Erythroblast (primary cell): ENCODE results near the gene FZD10.

Experiments used
- DNase-seq, 2 experiments: peaks; one replicate each; lab custom pipeline; 2025; lab: John Stamatoyannopoulos, UW
- GATA1 ChIP-seq: IDR thresholded peaks from 2 replicates; pipeline ENCODE4 v1.6.1; 2011; ENCODE audit warnings: low read depth, mild to moderate bottlenecking, control low read depth, low read length, moderate library complexity
- POLR2A ChIP-seq: IDR thresholded peaks from 2 replicates; pipeline ENCODE4 v1.6.1; 2011; ENCODE audit warnings: mild to moderate bottlenecking, low read length

FZD10 gene

DNA sequence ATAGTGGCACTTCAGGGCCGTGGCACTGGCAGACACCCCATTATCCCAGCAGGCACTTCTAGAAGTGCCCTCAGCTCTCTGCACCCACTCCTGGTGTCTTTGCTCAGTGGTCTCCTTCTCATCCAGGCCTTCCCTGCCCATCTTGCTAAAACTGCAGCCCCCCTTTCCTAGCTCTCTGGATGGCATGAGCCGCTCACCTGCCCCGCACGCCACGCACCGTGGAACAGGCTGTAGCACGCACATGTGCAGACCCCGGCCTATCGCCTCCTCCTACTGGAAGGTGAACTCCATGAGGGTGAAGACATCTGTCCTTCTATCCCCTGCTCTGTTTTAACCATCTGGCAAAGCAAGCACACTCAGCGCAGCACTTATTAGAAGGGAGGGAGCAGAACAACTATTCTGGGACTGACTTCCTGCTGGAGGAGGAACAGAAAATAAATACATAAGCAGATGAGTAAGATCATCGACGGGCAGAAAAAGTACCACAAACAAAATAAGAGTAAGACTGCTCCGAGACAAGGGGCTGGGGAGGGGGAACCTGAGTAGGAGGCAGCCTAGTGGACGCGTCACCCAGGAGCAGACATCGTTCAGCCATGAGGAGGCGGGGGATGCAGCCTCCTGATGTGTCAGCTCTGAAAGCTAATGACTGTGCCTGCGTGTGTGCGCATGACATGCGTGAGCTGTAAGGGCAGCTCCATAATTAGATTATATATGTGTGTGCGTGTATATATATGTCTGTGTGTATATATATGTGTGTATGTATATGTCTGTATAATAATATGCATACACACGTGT, 7.8 kb upstream of the FZD10 start:
- TF ChIP-seq GATA1 (no peak), POLR2A (no peak)
- no peak for DNase-seq

GRCh38 chr12:130155416-130156073, 6.7 kb upstream of the FZD10 start:
- no peak for TF ChIP-seq POLR2A
- TF ChIP-seq GATA1, result no peak
- no peak for DNase-seq

GRCh38 chr12:130156652-130157275, 5.5 kb upstream of the FZD10 start:
- DNase-seq, result no peak
- TF ChIP-seq GATA1 (no peak), POLR2A (no peak)

GRCh38 chr12:130157998-130158753, 4.1 kb upstream of the FZD10 start:
- TF ChIP-seq POLR2A, result no peak
- TF ChIP-seq GATA1, result no peak

GRCh38 chr12:130158754-130159059, 3.6 kb upstream of the FZD10 start:
- TF ChIP-seq POLR2A (no peak), GATA1 (no peak)
- no peak for DNase-seq

More at GRCh38 chr12:130157998-130158753, 4.1 kb upstream of the FZD10 start:
- DNase-seq, result no peak

GRCh38 chr12:130160306-130160705, 2.0 kb upstream of the FZD10 start:
- no peak for DNase-seq
- TF ChIP-seq GATA1 (no peak), POLR2A (no peak)

DNA sequence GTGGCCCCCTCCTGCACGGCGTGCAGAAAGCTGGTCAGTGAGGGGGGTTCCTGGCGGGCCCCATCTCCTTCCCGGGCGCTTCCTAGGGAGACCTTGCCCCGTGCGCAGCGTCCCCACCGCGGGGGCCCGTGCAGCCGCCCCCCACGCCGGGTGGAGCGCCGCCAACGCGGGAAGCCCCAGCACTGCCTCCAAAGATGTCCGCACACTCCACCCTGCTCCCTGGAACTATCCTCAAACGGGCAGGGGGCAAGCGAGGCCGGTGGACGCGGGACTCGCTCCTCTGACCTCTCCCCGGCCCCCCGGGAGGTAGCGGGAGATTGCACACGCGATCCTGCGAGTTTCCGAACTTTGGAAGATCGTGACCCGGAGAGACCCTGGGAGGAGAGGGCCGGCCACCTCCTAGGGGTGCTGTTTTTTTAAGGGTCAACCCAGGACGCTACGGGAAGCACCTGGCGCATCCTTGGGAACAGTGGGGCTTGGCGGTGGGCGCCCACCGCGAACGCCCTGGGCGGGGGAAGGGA, 1.5 kb upstream of the FZD10 start:
- no peak for DNase-seq
- TF ChIP-seq POLR2A, result no peak
- no peak for TF ChIP-seq GATA1

DNA sequence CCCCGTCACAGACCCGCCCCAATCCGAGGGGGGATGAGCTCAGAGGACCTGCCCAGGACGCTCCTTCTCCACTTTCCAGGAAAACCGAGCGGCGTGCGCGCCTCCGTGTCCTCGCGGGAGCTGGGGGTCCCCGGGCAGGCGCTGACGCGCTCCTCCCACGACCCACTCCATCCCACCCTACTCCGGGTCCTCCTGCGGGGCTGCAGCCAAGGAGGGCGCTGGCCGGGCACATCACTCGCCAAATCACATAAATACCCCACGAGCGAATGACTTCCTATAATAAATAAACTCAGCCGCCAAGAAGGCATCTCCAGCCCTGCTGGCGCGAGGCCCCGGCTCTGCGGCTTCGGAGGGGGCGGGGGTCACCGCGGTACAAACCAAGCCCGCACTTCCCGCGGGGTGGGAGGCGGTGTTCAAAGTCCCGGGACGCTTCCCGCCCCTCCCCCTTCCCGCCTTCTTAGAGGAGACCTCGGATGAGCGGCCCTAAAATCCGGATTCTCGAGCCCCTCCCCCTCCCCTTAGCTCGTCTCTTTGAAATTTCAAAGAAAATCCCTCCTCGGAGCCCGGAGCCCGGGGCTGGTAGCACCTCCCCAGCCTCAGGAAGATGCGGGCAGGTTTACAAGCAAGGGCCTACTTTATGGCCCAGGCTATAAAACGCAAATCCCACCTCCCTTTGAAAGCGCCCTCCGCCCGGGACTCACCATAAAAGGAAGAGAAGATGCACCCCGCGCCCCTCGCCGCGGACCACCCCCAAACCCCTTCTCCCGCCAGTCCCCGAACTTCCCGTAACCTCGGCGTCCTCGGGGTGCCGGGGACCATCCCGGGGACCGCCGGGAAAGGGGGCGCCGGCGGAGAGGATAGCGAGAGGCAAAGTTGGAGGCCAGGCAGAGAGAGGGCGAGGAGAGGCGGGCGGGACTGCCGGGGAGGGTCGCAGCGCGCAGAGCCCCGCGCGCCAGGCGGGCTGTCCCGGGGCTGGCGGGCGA, 712 bp upstream of the FZD10 start:
- DNase-seq, result no peak
- no peak for TF ChIP-seq POLR2A

- no peak for DNase-seq
- TF ChIP-seq GATA1, result no peak
- no peak for TF ChIP-seq POLR2A
Measured at GRCh38 chr12:130162745-130163460, 639 bp downstream of the FZD10 start.

- no peak for TF ChIP-seq GATA1
- no peak for TF ChIP-seq POLR2A
- DNase-seq, result no peak
Measured at GRCh38 chr12:130163461-130164215, 1.4 kb downstream of the FZD10 start.

- no peak for DNase-seq
- TF ChIP-seq GATA1 (no peak), POLR2A (no peak)
Measured at GRCh38 chr12:130164216-130164542, 1.9 kb downstream of the FZD10 start.
